Panc1 (cell line): ENCODE measurements around the gene ARHGAP20.

Source experiments
- POLR2AphosphoS5 ChIP-seq: IDR thresholded peaks from 2 replicates; pipeline ENCODE4 v1.6.1; 2012; ENCODE audit warnings: mild to moderate bottlenecking, low read depth, low read length, moderate library complexity
- REST ChIP-seq, 2 experiments: IDR thresholded peaks; 2 replicates each; pipeline ENCODE4 v1.6.1; 2011 to 2012; ENCODE audit warnings: low read depth in 2 of 2, control low read depth in 1 of 2, low read length in 1 of 2, mild to moderate bottlenecking in 1 of 2, moderate library complexity in 1 of 2; ENCODE audit not compliant: insufficient read depth in 1 of 2
- TF ChIP-seq, protein P1 (sequence below): fragments of 450-650 bp; IDR thresholded peaks from 2 replicates; pipeline ENCODE4 v1.5.1; 2017; ENCODE audit warnings: mild to moderate bottlenecking

- TF ChIP-seq, protein P1, sequence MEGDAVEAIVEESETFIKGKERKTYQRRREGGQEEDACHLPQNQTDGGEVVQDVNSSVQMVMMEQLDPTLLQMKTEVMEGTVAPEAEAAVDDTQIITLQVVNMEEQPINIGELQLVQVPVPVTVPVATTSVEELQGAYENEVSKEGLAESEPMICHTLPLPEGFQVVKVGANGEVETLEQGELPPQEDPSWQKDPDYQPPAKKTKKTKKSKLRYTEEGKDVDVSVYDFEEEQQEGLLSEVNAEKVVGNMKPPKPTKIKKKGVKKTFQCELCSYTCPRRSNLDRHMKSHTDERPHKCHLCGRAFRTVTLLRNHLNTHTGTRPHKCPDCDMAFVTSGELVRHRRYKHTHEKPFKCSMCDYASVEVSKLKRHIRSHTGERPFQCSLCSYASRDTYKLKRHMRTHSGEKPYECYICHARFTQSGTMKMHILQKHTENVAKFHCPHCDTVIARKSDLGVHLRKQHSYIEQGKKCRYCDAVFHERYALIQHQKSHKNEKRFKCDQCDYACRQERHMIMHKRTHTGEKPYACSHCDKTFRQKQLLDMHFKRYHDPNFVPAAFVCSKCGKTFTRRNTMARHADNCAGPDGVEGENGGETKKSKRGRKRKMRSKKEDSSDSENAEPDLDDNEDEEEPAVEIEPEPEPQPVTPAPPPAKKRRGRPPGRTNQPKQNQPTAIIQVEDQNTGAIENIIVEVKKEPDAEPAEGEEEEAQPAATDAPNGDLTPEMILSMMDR = no peak
- TF ChIP-seq REST (IDR thresholded peaks at IDR 0.05; ENCODE audit: insufficient read depth in 1 of 2, low read depth in 2 of 2, low read length in 1 of 2) (no peak), POLR2AphosphoS5 (no peak)
Measured at GRCh38 chr11:110761991-110762390, 49.8 kb upstream of the ARHGAP20 start.
